ENCODE results near the gene CCDC157.
"Not testable (repeated sequence)": the region's sequence is repeated elsewhere in the genome, so short reads cannot be mapped to it uniquely, and the experiment has no call there.

The CCDC157 gene

DNA sequence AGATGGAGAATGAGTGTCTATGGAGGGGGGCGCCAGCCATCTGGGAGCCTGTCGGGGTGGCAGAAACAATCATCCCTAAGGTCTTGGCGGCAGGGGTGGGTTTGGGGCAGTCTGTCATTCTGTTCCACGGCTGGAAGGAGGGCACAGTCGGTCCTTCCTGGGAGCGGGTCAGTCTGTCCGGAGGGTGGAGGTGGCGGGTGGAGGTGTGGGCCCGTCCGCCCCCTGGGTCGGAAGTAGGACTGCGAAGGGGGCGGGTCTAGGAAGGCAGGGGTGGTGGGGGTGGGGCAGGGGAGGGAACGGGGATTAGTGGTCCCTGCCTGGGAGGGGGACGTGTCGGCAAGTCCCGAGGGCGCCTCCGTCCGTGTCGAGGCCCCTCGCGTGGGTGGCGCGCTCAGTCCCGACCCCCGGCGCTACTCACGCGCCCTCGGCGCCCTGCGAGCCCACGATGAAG is 30.5 kb upstream of the CCDC157 start:
- peak; percentile 52 for DNase-seq (ENCODE audit: low spot score)

DNA sequence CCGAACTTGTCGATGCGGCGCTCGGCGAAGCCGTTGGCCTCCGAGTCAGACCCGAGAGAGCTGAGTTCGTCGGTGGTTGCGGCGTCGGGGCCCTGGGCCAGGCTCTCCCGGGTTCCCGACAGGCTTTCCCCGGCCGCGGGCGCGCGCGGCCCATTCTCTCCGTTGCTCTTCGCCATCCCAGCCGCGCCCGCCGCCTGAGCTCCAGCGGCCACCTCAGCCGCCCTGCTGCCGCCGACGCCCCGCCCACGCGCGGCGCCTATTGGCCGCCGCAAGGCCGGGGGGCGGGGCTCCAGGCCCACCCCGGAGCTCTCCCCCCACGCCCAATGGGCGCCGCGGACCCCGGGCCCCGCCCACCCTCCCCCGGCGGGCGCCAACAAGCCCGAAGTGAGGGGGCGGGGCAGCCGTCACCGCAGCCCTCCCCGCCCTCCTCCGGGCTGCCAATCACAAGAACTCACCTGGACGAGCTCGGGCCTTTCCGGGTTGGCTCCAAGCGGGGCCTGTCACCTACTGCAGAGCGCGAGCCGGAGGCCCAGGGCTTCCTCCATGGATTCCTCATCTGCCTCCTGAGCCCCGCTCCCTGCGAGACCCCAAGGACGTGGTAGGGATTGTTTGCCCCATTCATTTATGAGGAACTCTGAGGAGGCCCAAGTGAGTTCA is 30.0 kb upstream of the CCDC157 start, which contains the start of gene TBC1D10A:
TBC1D10A (minus strand) TSS at position 236 of the 657 bp plus-strand sequence; CDS start at position 176, 60 bp downstream.
- peak; percentile 99 for DNase-seq (ENCODE audit: low spot score)

DNA sequence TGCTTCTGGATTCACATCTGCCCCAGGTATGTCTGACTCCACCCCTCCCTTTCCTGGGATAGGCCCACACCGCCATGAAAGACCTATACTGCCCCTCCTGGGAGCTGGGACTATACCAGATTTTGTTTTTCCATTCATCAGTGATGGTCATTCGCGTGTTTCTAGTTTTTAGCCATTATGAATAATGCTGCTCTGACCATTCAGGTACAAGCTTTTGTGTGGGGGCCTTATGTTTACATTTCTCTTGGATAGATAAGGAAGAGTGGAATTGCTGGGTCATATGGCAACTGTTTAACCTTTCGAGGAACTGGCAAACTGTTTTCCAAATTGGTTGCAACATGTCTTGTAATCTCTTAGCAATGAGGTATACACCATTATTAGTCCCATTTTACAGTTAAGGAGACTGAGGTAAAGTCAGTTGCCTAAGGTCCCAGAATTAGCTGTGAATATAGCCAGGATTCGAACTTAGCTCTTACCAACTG is 28.9 kb upstream of the CCDC157 start:
- no peak for DNase-seq (ENCODE audit: low spot score)

DNA sequence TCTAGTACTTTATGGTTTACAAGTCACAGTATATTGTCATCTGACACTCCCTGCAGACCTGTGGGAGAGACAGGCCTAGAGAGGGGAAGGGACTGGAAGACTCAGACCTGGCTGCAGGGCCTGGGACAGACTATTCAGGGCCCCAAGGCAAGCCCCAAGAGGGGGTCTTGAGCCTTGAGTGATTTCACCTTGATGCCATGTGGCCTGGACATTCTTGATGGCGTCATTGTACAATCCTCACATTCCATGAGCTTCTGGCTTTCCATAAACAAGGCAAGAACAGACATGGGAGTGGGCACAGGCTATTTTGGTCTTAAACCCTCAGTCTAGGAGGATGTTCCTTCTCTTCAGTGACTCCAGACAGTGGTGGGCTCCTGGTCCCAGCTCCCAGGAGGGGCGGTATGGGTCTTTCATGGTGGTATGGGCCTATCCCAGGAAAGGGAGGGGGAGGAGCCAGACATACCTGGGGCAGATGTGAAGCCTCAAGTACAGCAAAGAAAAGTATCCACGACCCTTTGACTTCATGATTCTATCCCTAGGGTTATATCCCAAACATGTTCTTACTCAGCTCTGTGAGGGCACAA is 28.2 kb upstream of the CCDC157 start:
- no peak for DNase-seq (ENCODE audit: low spot score)

DNA sequence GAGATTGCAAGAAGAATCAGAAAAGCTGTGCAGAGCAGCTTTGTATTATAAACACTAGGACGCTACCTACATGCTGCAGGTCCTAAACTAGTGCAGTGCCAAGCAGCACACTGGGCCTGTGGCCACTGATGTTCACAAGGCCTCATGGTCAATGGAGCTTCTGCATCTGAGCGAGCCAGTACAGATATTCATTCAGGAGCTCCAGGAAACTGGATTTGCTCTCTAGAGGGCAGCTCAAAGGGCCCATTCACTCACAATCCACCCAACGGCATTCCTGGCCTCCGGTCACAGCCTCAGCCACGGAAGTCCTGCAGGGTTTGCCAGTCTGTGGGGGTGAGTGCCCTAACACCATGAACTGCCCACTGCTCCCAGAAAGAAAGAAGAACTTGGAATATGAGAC is 24.3 kb upstream of the CCDC157 start:
- DNase-seq (ENCODE audit: low spot score) = no peak

DNA sequence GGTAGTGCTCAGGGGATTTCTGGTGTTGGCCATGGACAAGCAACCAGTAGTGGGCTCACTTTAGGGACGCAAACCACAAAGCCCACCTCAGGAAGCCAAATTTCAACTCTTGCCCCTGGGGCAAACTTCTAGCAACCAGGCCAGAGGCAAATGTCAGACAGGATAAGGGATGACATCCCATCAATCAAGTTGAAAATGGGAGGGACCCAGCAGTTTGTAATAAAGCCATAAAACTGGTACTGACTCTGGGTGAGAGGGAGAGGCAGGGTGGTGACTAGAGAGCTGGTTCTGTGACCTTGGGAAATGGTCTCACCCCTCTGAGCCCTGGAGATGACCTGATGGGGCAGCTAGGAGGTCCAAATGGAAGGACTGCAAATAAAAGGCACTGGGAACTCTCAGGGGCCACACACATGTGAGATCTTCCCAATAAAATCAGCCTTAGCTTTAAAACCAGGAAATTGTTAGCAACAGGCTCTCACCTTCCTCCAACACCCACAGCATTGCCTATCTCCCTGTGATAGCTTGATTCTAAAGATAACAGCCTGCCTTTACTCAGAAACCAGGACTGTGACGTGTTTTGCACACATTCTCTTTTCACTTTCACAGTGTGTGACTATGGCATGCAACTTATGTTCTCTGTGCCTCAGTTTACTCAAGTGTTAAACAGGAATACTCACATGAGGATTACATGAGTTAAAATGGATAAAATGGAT is 23.7 kb upstream of the CCDC157 start:
- DNase-seq (ENCODE audit: low spot score) = no peak

DNA sequence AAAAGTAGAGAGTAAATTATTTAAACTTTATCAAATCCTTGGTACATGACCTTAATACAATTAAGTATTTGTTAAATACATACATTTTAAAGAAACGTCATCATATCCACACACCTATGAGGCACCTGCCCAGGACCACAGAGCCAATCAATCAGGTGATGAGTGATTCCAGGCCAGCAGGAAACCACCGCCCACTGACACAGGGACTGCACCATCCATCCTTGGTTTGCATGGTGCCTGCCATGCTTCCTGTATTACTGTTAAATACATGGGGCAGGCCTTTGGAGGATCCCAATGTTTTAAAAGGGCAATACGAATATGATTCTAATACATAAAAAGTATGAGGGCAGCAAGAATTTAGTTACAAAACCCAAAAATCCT is 23.1 kb upstream of the CCDC157 start:
- DNase-seq (ENCODE audit: low spot score) = no peak

DNA sequence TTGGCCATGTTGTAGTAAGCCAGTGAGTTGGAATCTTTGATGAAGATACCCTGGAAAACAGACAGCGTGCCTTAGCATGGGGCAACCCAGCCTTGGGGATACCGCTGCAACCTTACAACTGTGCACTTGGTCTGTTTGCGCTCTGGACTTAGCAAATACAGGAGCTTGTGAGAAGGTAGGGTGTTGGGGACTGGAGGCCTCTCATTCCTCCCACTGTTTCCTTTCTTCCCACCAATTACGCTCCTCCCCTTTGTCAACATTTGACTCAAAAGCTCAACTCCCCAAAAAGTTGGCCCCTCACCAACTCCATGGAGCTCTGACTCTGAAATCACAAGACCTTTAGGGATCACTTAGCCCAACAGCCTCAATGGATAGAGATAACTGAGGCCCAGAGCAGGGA is 22.2 kb upstream of the CCDC157 start:
- DNase-seq (ENCODE audit: low spot score) = no peak

DNA sequence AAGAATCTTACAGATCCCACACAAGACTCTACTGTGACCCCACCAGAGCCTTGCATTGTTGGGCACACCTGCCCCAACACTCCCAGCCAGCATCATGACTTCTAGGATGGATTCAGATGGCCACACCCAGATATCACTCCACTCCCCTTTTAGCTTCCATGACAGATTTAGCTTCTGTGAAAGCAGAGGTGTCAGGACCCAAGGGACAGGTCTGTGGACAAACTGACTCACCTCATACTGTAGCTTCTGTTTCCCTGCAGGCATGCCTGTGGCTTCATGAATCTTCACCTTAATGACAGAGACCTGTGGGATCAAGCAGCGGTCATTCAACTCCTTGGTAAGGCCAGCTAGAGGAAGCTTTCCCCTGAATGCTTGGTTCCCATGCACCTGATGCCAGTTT is 21.6 kb upstream of the CCDC157 start:
- DNase-seq (ENCODE audit: low spot score) = no peak

DNA sequence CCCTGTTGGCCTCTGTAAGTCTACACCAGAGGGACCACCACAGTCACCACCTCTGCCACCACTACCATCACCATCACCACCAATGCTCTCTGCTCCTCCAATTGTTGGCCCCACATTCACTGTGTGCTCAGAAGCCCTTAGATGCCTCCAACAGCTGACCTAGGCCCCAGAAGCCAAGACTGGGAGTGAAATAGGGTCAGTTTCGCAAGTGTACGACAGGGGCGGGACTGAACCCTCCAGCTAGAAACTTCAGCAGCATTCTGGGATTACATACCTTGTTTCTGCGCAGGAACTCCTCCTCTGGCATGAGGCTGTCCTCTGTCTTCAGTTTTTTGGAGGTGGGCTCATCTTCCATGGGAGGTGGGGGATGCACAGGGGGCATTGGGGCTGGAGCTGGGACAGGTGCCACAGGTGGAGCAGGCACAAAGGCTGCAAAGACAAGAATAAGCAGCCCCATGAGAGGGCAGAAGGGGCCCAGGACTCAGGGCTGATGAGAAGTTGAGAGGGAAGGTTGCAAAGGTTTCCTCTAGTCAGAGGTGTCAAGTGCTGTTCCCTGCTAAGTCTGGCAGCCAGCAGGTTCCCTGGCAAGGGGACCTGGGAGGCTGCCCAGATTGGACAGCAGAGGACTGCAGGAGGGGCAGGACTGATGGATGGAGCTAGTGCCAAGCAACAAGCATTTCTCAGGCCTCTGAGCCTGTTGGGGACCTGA is 19.9 kb upstream of the CCDC157 start:
- no peak for DNase-seq (ENCODE audit: low spot score)

DNA sequence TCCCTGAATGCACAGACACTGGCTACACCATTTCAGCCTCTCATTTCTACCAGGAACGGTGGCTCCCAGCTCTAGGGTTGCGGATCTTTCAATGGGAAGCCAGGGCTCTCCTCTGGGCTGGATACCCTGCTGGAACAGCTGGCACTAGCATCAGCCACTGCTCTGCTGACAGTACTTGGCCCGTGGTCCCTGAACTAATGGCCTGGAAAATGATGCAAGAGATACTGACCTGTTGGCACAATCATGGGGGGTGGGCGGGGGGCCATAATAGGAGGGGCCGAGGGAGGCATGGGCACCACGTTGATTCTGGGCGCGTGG is 19.4 kb upstream of the CCDC157 start:
- no peak for DNase-seq (ENCODE audit: low spot score)

DNA sequence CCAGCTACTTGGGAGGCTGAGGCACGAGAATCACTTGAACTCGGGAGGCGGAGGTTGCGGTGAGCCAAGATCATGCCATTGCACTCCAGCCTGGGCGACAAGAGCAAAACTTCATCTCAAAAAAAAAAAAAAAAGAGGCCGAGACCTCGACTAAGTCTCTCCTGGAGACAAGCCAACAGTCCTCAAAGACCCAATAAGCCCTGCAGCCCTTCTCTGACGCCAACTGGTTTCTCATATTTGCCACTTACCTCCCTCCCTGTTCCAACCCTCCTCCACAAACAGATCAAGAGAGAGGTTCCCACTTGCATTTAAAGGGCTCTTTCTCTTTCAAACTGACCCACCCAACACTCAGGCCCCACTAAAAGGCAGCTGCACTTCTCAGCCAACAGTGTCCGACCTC is 18.5 kb upstream of the CCDC157 start:
- not testable (repeated sequence) for DNase-seq (ENCODE audit: low spot score)

DNA sequence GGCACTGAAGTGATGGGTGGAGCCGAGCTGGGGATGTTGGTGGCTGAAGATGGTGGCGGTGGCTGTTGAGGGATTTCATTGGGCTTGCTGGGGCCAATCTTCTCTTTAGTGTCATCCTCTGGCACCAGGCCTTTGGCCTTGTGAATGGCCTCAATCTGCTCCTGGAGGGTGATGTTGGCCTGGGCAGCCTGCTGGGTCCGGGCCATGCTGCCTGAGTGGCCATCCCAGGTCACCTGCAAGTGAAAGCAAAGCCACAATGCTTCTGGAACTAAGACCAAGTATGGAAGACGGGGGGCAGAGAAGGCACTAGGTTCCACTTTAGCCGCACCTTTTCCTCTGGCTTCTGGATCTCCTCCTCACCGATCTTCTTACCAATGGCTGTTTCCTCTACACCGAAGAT is 18.0 kb upstream of the CCDC157 start:
- DNase-seq (ENCODE audit: low spot score) = no peak

DNA sequence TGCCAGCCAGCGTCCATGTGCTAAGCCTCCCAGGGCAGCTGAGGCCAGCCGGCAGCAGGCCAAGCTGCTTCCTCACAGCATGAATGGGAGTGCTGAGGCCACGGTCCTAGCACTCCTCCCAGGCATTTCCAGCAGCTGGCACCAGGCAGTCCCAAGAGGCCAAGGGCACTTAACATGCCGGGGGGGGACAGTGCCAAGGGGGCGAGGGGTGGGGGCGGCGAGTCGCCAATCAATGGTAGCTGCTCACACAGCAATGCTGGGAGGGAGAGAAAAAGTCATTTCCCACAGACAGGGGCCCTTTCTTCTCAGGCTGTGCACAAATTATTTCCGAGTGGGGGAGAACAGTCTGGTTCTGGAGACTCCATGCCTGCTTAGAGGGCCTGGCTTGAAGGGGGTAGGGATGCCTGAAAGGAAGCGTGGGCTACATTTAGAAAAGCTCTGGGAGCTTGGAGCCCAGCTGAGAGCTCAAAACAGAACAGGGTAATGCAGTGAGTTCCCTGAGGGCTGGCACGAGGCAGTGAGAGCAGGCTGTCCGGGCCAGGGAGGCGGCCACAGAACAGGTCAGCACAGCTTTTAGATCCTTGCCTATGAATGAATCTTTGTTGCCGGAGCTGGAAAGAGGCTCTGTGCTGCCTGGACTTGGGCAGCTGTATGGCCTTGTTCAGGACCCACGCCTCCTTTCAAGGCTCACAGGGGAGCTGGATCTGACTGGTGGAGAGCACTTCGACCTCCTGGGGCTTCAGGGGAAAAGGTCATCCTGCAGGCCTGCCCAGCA is 15.7 kb upstream of the CCDC157 start:
- DNase-seq (ENCODE audit: low spot score) = no peak

DNA sequence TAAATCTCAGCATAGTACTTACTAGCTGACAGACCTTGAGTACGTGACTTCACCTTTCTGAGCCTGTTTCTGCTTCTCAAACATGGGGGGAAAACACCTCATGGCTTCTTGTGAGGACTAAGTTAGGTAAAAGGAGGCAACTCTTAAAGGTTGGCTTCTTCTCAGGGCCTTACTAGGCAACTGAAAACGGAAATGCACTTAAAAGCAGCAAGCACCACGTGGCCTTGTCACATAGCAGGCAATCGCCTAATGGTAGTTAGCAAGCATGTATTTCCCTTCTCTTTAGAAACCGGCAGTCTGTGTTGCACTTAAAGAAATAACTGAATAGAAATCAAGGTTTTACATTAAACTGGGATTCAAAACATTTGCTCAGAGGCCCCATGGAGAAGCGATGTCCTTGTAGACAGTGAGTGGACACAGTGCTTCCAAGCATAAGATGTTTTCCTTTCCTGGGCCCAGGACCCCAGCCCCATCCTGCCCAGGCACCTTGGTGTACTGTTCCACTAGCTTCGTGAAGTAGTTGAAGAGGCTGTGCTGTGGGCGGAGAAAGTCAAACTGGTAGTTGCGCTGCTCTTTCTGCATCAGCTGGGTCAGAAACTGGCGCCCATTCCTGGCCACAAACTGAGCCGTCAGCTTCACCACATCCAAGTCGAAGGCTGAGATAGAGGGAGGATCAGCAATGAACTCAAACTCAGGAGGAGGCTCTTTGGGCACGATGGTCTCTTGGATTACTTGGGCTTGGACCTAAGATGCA is 12.2 kb upstream of the CCDC157 start:
- DNase-seq (ENCODE audit: low spot score) = no peak

DNA sequence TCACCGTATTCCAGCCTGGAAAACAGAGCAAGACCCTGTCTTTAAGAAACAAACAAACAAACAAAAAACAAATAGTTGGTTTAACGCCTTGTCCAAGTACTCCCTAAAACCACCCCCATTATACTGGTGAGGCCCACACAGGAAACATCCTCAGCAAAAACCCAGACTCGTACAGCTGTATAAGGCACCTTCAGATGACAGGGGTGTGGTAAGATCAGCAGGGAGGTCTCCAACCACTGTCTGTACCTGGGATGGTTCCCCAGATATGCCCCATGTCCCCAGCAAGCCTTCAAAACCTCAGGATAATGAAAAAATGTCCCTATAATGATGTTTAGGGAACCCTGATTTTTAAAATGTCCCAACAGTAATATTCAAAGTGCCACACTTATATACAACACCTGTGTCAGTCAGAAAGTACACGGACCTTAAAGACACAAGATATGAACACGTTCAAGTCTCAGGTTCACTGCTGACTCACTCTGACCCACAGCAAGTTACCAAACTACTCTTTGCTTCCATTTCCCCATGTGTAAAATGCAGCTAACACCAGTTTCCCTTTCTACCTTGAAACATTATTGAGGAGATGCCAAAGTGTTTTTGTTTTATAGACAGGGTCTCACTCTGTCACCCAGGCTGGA is 9.4 kb upstream of the CCDC157 start:
- no peak for DNase-seq (ENCODE audit: low spot score)

DNA sequence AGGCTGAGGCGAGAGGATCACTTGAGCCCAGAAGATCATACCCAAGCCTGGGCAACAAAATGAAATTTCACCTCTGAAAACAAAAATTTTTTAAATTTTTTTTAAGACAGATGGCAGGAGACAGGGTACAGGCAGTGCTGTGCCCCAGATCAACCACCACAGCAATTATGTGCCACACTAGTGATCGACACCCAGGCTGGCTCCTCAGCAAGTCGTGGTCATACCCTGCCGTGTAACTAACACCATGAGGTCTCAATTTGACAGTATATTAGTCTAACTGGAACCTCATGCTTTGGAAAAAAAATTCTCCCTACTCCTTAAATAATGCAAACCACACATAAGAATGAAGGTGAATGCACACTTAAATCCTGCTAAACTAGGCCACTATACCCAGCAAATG is 8.4 kb upstream of the CCDC157 start:
- DNase-seq (ENCODE audit: low spot score) = no peak

DNA sequence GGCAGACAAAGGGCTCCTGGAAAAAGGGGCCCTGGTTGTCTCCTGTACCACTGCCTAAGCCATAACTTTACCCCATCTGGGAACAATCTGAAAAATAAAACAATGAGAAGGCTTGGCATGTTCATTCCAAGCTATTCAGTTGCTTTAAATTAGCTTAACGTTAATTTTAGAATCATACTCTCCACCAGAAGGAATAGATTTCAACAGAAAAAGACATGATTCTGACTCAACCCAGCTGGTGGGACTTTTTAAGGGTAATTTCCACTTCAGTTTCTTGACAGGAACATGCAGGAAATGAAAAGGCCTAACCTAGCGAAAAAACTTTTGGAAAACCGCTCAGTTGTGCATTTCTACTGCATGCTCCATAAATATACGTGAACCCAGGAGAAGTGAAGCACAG is 8.0 kb upstream of the CCDC157 start:
- peak; percentile 47 for DNase-seq (ENCODE audit: low spot score)

DNA sequence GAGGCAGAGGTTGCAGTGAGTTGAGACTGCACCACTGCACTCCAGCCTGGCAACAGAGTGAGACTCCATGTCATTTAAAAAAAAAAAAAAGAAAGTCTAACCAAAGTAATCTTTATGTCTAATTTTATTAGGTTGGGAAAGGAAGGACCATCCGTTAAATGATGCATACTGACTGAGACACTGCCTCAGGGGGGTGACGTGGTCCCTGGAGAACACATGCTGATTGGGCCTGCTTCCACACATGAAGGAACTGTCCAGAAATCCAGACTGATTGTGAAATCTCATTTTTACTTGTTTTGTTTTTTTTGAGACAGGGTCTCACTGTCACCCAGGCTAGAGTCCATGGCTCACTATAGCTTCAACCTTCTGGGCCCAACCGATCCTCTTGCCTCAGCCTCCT is 5.6 kb upstream of the CCDC157 start:
- no peak for DNase-seq (ENCODE audit: low spot score)

DNA sequence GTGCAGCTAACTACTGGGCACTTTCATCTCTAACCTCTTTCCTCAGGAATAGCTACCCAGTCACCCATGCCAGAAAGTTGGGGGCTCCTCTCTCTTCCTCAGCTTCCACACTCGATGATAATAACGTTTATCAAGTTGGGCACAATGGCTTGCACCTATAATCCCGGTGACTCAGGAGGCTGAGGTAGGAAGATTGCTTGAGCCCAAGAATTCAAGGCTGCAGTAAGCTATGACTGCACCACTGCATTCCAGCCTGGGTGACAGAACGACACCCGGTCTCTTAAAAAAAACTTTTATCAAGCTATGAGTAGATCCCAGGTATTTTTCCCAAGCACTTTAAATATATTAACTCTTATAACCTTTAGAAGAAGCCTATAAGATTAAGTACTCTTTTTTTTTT is 2.2 kb upstream of the CCDC157 start:
- no peak for DNase-seq (ENCODE audit: low spot score)

DNA sequence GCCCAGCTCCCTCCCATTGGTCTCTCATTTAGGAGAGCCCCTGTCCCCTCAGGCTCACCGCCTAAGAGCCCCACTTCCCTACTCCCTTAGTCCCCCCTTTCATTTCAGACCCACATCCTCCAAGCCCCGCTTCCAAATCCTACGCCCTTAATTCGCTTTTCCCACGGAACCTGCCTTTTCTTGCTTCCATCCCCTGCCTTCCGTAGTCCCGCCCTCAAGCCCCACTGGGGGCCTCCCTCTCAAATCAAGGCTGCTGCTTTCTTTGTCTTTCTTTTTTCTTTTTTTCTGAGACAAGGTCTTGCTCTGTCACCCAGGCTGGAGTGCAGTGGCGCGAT is 396 bp downstream of the CCDC157 start:
- no peak for DNase-seq (ENCODE audit: low spot score)
